Activated CD4-positive, CD25-positive, alpha-beta regulatory T cell treated with anti-CD3 and anti-CD28 coated beads, Interleukin-2, amount 50 U/mL, for 16 hours (primary cell): ENCODE data around the gene BICDL2.

Experiments used
- DNase-seq: peaks from one replicate; pipeline ENCODE4 v3.0.0-alpha.2; 2020; ENCODE audit warnings: low read depth, low spot score

Gene BICDL2

GRCh38 chr16:3010510-3010909 lies 26.2 kb downstream of the BICDL2 start:
- DNase-seq, result no peak

- no peak for DNase-seq
Observed at GRCh38 chr16:3009568-3010390, 27.0 kb downstream of the BICDL2 start.

- DNase-seq, result no peak
Observed at GRCh38 chr16:3008690-3009037, 28.1 kb downstream of the BICDL2 start.

- DNase-seq, result no peak
Observed at GRCh38 chr16:3007957-3008689, 28.6 kb downstream of the BICDL2 start.

GRCh38 chr16:3007059-3007956 lies 29.4 kb downstream of the BICDL2 start:
- DNase-seq, result no peak

GRCh38 chr16:3004781-3005284 lies 31.9 kb downstream of the BICDL2 start:
- no peak for DNase-seq

GRCh38 chr16:3004319-3004718 lies 32.4 kb downstream of the BICDL2 start:
- no peak for DNase-seq

GRCh38 chr16:3003582-3004270 lies 33.0 kb downstream of the BICDL2 start:
- DNase-seq, result peak; percentile 89

GRCh38 chr16:3001316-3001715 lies 35.4 kb downstream of the BICDL2 start:
- DNase-seq, result no peak

GRCh38 chr16:3000540-3000939 lies 36.2 kb downstream of the BICDL2 start:
- no peak for DNase-seq

GRCh38 chr16:2999929-3000328 lies 36.8 kb downstream of the BICDL2 start:
- no peak for DNase-seq

GRCh38 chr16:2996298-2996697 lies 40.4 kb downstream of the BICDL2 start:
- DNase-seq, result no peak

- no peak for DNase-seq
Observed at GRCh38 chr16:2992383-2993081, 44.2 kb downstream of the BICDL2 start.

- DNase-seq, result no peak
Observed at GRCh38 chr16:2991566-2992261, 45.0 kb downstream of the BICDL2 start.

GRCh38 chr16:2990891-2991290 lies 45.9 kb downstream of the BICDL2 start:
- no peak for DNase-seq

- no peak for DNase-seq
Observed at GRCh38 chr16:2988590-2989099, 48.1 kb downstream of the BICDL2 start.

- no peak for DNase-seq
Observed at GRCh38 chr16:2987833-2988232, 48.9 kb downstream of the BICDL2 start.

- DNase-seq, result no peak
Observed at GRCh38 chr16:2987286-2987685, 49.5 kb downstream of the BICDL2 start.

GRCh38 chr16:2986623-2987188 lies 50.0 kb downstream of the BICDL2 start:
- DNase-seq, result no peak
